Mesenchymal stem cell (in vitro differentiated cells and primary cell): ENCODE measurements around the gene NDRG4.
"Not testable (repeated sequence)": the region's sequence is repeated elsewhere in the genome, so short reads cannot be mapped to it uniquely, and the experiment has no call there.

ENCODE experiments used
- DNase-seq: peaks from one replicate; pipeline ENCODE4 v3.0.0-alpha.2; 2013
- H2AFZ ChIP-seq: one replicate; pipeline ENCODE4 v1.6.1; 2013; ENCODE audit warnings: low read depth, mild to moderate bottlenecking, control low read depth, inconsistent platforms, low read length, moderate library complexity
- H2AK5ac ChIP-seq: 2 replicates; pipeline ENCODE4 v1.6.1; 2013; ENCODE audit warnings: low read length, moderate library complexity, mild to moderate bottlenecking, inconsistent platforms; ENCODE audit not compliant: severe bottlenecking
- H2BK120ac ChIP-seq: one replicate; pipeline ENCODE4 v1.6.1; 2013; ENCODE audit warnings: low read depth, mild to moderate bottlenecking, inconsistent platforms, low read length, moderate library complexity
- H2BK12ac ChIP-seq, 2 experiments: one replicate each; pipeline ENCODE4 v1.6.1; 2013; ENCODE audit warnings: inconsistent platforms in 2 of 2, low read length in 2 of 2, mild to moderate bottlenecking in 2 of 2, moderate library complexity in 2 of 2, control low read depth in 1 of 2
- H2BK15ac ChIP-seq: one replicate; pipeline ENCODE4 v1.6.1; 2013; ENCODE audit warnings: mild to moderate bottlenecking, low read depth, inconsistent platforms; ENCODE audit not compliant: poor library complexity, severe bottlenecking
- H2BK5ac ChIP-seq: 2 replicates; pipeline ENCODE4 v1.6.1; 2013; ENCODE audit warnings: low read depth, mild to moderate bottlenecking, low read length, control low read depth, inconsistent platforms; ENCODE audit not compliant: poor library complexity, severe bottlenecking
- H3K14ac ChIP-seq, 2 experiments: one replicate each; pipeline ENCODE4 v1.6.1; 2013; ENCODE audit warnings: inconsistent platforms in 2 of 2, low read length in 2 of 2, control low read depth in 1 of 2, mild to moderate bottlenecking in 1 of 2, moderate library complexity in 1 of 2
- H3K18ac ChIP-seq, 2 experiments: one replicate each; pipeline ENCODE4 v1.6.1; 2013; ENCODE audit warnings: inconsistent platforms in 2 of 2, low read length in 2 of 2, control low read depth in 1 of 2, low read depth in 1 of 2, mild to moderate bottlenecking in 1 of 2
- H3K23ac ChIP-seq, 2 experiments: one replicate each; pipeline ENCODE4 v1.6.1; 2013; ENCODE audit warnings: inconsistent platforms in 2 of 2, low read length in 2 of 2, mild to moderate bottlenecking in 2 of 2, moderate library complexity in 2 of 2, control low read depth in 1 of 2
- H3K27ac ChIP-seq: 2 replicates; pipeline ENCODE4 v1.5.1; 2013; ENCODE audit warnings: mild to moderate bottlenecking, moderate library complexity, low read length, control low read depth, inconsistent platforms; ENCODE audit not compliant: poor library complexity, severe bottlenecking
- H3K27me3 ChIP-seq, 2 experiments: 2 replicates each; pipeline versions ENCODE4 v1.6.1 to v1.7.0; 2013; ENCODE audit warnings: low read length in 2 of 2, mild to moderate bottlenecking in 2 of 2, moderate library complexity in 2 of 2, control low read depth in 1 of 2, inconsistent platforms in 1 of 2; ENCODE audit not compliant: control insufficient read depth in 1 of 2, insufficient read depth in 1 of 2
- H3K36me3 ChIP-seq, 2 experiments: 2 replicates each; pipeline versions ENCODE4 v1.6.1 to v1.7.0; 2013; ENCODE audit warnings: low read length in 2 of 2, control low read depth in 1 of 2, inconsistent platforms in 1 of 2, low read depth in 1 of 2, mild to moderate bottlenecking in 1 of 2; ENCODE audit not compliant: insufficient read depth in 2 of 2, control insufficient read depth in 1 of 2
- H3K4ac ChIP-seq, 2 experiments: one replicate each; pipeline ENCODE4 v1.6.1; 2013; ENCODE audit warnings: inconsistent platforms in 2 of 2, low read length in 2 of 2, mild to moderate bottlenecking in 2 of 2, moderate library complexity in 2 of 2, control low read depth in 1 of 2, low read depth in 1 of 2
- H3K4me1 ChIP-seq: 2 replicates; pipeline ENCODE4 v1.6.1; 2013; ENCODE audit warnings: low read depth, low read length, control low read depth; ENCODE audit not compliant: control insufficient read depth, insufficient read depth
- H3K4me2 ChIP-seq: 2 replicates; pipeline ENCODE4 v1.6.1; 2013; ENCODE audit warnings: low read length, mild to moderate bottlenecking, inconsistent platforms; ENCODE audit not compliant: poor library complexity, severe bottlenecking
- H3K4me3 ChIP-seq, 2 experiments: 2 replicates each; pipeline versions ENCODE4 v1.5.1 to v1.7.0; 2013; ENCODE audit warnings: low read length in 2 of 2, mild to moderate bottlenecking in 2 of 2, control low read depth in 1 of 2, low read depth in 1 of 2; ENCODE audit not compliant: insufficient read depth in 1 of 2
- H3K79me1 ChIP-seq: replicated peaks from 2 replicates; pipeline ENCODE4 v1.6.1; 2013; ENCODE audit warnings: mild to moderate bottlenecking, control low read depth, low read length, inconsistent platforms; ENCODE audit not compliant: poor library complexity, severe bottlenecking
- H3K9ac ChIP-seq: 2 replicates; pipeline ENCODE4 v1.7.0; 2013; ENCODE audit warnings: mild to moderate bottlenecking, low read length, moderate library complexity
- H3K9me3 ChIP-seq: 2 replicates; pipeline ENCODE4 v1.7.0; 2013; ENCODE audit warnings: mild to moderate bottlenecking, low read length; ENCODE audit not compliant: control insufficient read depth
- H4K8ac ChIP-seq: one replicate; pipeline ENCODE4 v1.6.1; 2013; ENCODE audit warnings: inconsistent platforms, mild to moderate bottlenecking, low read length, moderate library complexity
- H4K91ac ChIP-seq: one replicate; pipeline ENCODE4 v1.6.1; 2013; ENCODE audit warnings: mild to moderate bottlenecking, low read length, inconsistent platforms
- WGBS: methylation state at CpG from one replicate; pipeline ENCODE4 v1.1.7; 2013; ENCODE audit warnings: mixed read lengths; 5-methylcytosine and 5-hydroxymethylcytosine counted together

The NDRG4 gene

GRCh38 chr16:58490539-58490938 lies 9.4 kb upstream of the NDRG4 start:
- not testable (repeated sequence) for H3K4me3 ChIP-seq, H3K79me1 ChIP-seq, H4K8ac ChIP-seq, H3K18ac ChIP-seq, H3K4me2 ChIP-seq, H3K23ac ChIP-seq, H2AK5ac ChIP-seq, H3K9ac ChIP-seq, H3K4ac ChIP-seq, H3K9me3 ChIP-seq, H2BK12ac ChIP-seq, H4K91ac ChIP-seq, H2AFZ ChIP-seq, H3K27ac ChIP-seq, DNase-seq, H3K36me3 ChIP-seq, H2BK5ac ChIP-seq, H2BK120ac ChIP-seq, H2BK15ac ChIP-seq
- 88% methylated on average over 8 of the region's 8 CpGs for WGBS
- Histone ChIP-seq H3K27me3 (peaks cover 24 to 33% of the 10 kb centered on the region in 2 experiments), H3K14ac (peak overlapping the region in 1 of 2 experiments; percentile 73), H3K4me1 (peaks cover 10% of the 10 kb centered on the region)

DNA sequence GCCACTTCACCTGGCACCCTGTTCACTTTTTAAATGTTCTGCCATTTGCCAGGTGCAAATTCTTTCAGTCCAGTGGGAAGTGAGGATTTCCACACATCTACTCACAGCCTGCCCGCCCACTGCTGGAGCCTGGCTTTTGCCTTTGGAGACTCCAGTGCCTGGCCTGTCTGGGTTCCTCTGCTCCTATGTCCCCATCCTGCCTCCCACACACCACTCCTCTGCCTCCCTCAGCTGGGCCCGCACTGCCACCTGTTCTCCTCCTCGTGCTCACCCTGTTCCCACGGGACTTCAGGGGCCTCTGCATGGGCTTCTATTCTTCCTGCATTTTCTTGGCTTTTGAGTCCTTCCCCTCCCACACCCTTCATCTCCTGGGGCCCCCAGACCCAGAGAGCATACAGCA lies 7.9 kb upstream of the NDRG4 start:
- Histone ChIP-seq H2AFZ (no peak overlapping the region), H3K9ac (no peak overlapping the region), H3K4ac (no peak overlapping the region), H3K27me3 (peaks cover 24 to 33% of the 10 kb centered on the region in 2 experiments), H3K79me1 (no peaks in the 10 kb centered on the region), H3K9me3 (no peaks in the 10 kb centered on the region), H4K8ac (no peak overlapping the region), H3K4me2 (no peak overlapping the region), H2AK5ac (no peak overlapping the region), H3K36me3 (no peaks in the 10 kb centered on the region), H3K4me3 (no peak overlapping the region), H2BK120ac (no peak overlapping the region), H2BK12ac (no peak overlapping the region), H3K23ac (no peak overlapping the region), H2BK5ac (no peak overlapping the region), H3K18ac (no peak overlapping the region), H3K4me1 (peaks cover 11% of the 10 kb centered on the region), H3K14ac (no peak overlapping the region), H2BK15ac (no peak overlapping the region), H3K27ac (no peak overlapping the region), H4K91ac (no peak overlapping the region)
- DNase-seq = no peak
- 75% methylated on average over 4 of the region's 4 CpGs for WGBS

DNA sequence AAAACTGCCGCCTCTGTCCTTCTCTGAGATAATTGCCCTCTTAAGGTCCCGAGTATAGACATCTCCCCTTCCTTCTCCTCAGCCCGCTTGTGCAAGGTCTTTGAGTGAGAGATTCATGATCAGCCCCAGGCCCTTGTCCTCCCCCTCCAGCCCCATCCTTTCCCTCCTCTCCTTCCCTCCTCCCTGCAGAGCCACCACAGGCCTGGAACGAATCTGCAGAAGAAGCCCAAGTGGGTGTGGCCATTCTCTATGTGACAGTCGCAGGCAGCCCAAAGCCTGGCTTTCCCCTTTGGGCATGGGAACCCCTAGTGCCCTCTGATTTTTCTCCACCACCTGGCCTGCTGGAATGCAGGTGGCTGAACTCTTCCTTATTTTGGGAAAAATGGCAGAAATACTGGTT lies 7.2 kb upstream of the NDRG4 start:
- no peak overlapping the region for H4K91ac ChIP-seq
- H3K14ac ChIP-seq = no peak overlapping the region
- no peaks in the 10 kb centered on the region for H3K9me3 ChIP-seq
- H3K79me1 ChIP-seq = no peaks in the 10 kb centered on the region
- no peak overlapping the region for H3K4ac ChIP-seq
- H4K8ac ChIP-seq = no peak overlapping the region
- no peak overlapping the region for H2AK5ac ChIP-seq
- H3K36me3 ChIP-seq = no peaks in the 10 kb centered on the region
- no peak overlapping the region for H3K4me3 ChIP-seq
- H2BK120ac ChIP-seq = no peak overlapping the region
- H3K23ac ChIP-seq = no peak overlapping the region
- H2BK12ac ChIP-seq = no peak overlapping the region
- no peak for DNase-seq
- H2BK15ac ChIP-seq = no peak overlapping the region
- H3K27ac ChIP-seq = no peak overlapping the region
- H3K9ac ChIP-seq = no peak overlapping the region
- no peak overlapping the region for H3K4me2 ChIP-seq
- WGBS = 36% methylated on average over 5 of the region's 5 CpGs
- H2AFZ ChIP-seq = no peak overlapping the region
- H3K27me3 ChIP-seq = peaks cover 24 to 33% of the 10 kb centered on the region in 2 experiments
- peaks cover 8% of the 10 kb centered on the region for H3K4me1 ChIP-seq
- H3K18ac ChIP-seq = no peak overlapping the region
- no peak overlapping the region for H2BK5ac ChIP-seq

GRCh38 chr16:58493756-58494431 lies 6.0 kb upstream of the NDRG4 start:
- no peak overlapping the region for H3K9ac ChIP-seq
- H4K91ac ChIP-seq = no peak overlapping the region
- no peak overlapping the region for H2BK15ac ChIP-seq
- no peaks in the 10 kb centered on the region for H3K9me3 ChIP-seq
- H2AK5ac ChIP-seq = no peak overlapping the region
- H3K36me3 ChIP-seq = no peaks in the 10 kb centered on the region
- no peak overlapping the region for H3K4me2 ChIP-seq
- H3K27ac ChIP-seq = no peak overlapping the region
- no peak overlapping the region for H3K23ac ChIP-seq
- peaks cover 16 to 23% of the 10 kb centered on the region in 2 experiments for H3K27me3 ChIP-seq
- H4K8ac ChIP-seq = no peak overlapping the region
- no peak overlapping the region for H2BK12ac ChIP-seq
- no peak overlapping the region for H3K4me3 ChIP-seq
- no peak overlapping the region for H3K4ac ChIP-seq
- WGBS = 83% methylated on average over 20 of the region's 20 CpGs
- no peaks in the 10 kb centered on the region for H3K79me1 ChIP-seq
- H3K18ac ChIP-seq = no peak overlapping the region
- peaks cover 7% of the 10 kb centered on the region for H3K4me1 ChIP-seq
- no peak overlapping the region for H2AFZ ChIP-seq
- H2BK120ac ChIP-seq = no peak overlapping the region
- no peak overlapping the region for H2BK5ac ChIP-seq
- H3K14ac ChIP-seq = no peak overlapping the region
- no peak for DNase-seq
